HG03066 (cell line): ENCODE results near the gene ITPK1.

Source experiments
- ATAC-seq: cut with Tn5 transposase; IDR thresholded peaks from one replicate; pipeline ENCODE4 v1.9.1; 2021; ENCODE audit warnings: low read depth; ENCODE audit not compliant: unreplicated experiment

Gene ITPK1

GRCh38 chr14:92945544-92945943, 170.2 kb downstream of the ITPK1 start:
- ATAC-seq, result no peak

GRCh38 chr14:92944976-92945375, 170.7 kb downstream of the ITPK1 start:
- no peak for ATAC-seq

GRCh38 chr14:92943855-92944570, 171.7 kb downstream of the ITPK1 start:
- no peak for ATAC-seq

- no peak for ATAC-seq
Observed at GRCh38 chr14:92942976-92943710, 172.6 kb downstream of the ITPK1 start.

- ATAC-seq, result no peak
Observed at GRCh38 chr14:92942576-92942975, 173.1 kb downstream of the ITPK1 start.

- no peak for ATAC-seq
Observed at GRCh38 chr14:92942136-92942535, 173.6 kb downstream of the ITPK1 start.

GRCh38 chr14:92941531-92941930, 174.2 kb downstream of the ITPK1 start:
- ATAC-seq, result no peak

- ATAC-seq, result no peak
Observed at GRCh38 chr14:92940543-92940942, 175.2 kb downstream of the ITPK1 start.

GRCh38 chr14:92939699-92940098, 176.0 kb downstream of the ITPK1 start:
- ATAC-seq, result no peak

GRCh38 chr14:92938890-92939671, 176.6 kb downstream of the ITPK1 start:
- ATAC-seq, result no peak

- ATAC-seq, result no peak
Observed at GRCh38 chr14:92938235-92938875, 177.4 kb downstream of the ITPK1 start.

GRCh38 chr14:92937051-92937937, 178.4 kb downstream of the ITPK1 start:
- ATAC-seq, result no peak

- ATAC-seq, result no peak
Observed at GRCh38 chr14:92936085-92936484, 179.6 kb downstream of the ITPK1 start.

GRCh38 chr14:92935446-92935845, 180.3 kb downstream of the ITPK1 start:
- no peak for ATAC-seq

GRCh38 chr14:92934196-92935085, 181.3 kb downstream of the ITPK1 start:
- no peak for ATAC-seq

GRCh38 chr14:92933481-92933880, 182.2 kb downstream of the ITPK1 start:
- ATAC-seq, result no peak

- no peak for ATAC-seq
Observed at GRCh38 chr14:92932448-92933395, 183.0 kb downstream of the ITPK1 start.
